Upper lobe of right lung (tissue), 1 donor: ENCODE results near the gene MYH15. TPM values are rescaled to one million over a fixed set of nuclear protein-coding genes. Genes with fewer than 3 reads are reported as not detected.

Experiments used
- ATAC-seq: fragments of 200-7000 bp; cut with Tn5 transposase; one replicate; pipeline ENCODE4 v1.9.1; 2020; ENCODE audit warnings: mild to moderate bottlenecking, moderate library complexity
- DNase-seq: peaks from one replicate; pipeline ENCODE4 v3.0.0-alpha.2; 2020
- H3K27ac ChIP-seq: fragments of 200-600 bp; one replicate; pipeline ENCODE4 v1.8.0; 2022
- H3K27me3 ChIP-seq: fragments of 200-600 bp; one replicate; pipeline ENCODE4 v1.8.0; 2022; ENCODE audit warnings: mild to moderate bottlenecking
- H3K36me3 ChIP-seq: fragments of 200-600 bp; one replicate; pipeline ENCODE4 v1.8.0; 2022
- H3K4me1 ChIP-seq: fragments of 200-600 bp; one replicate; pipeline ENCODE4 v1.8.0; 2022
- H3K4me3 ChIP-seq: fragments of 200-600 bp; one replicate; pipeline ENCODE4 v1.8.0; 2022; ENCODE audit warnings: mild to moderate bottlenecking
- H3K9me3 ChIP-seq: fragments of 200-600 bp; one replicate; pipeline ENCODE4 v1.8.0; 2022
- CTCF ChIP-seq: fragments of 200-600 bp; IDR thresholded peaks from one replicate; pipeline ENCODE4 v1.8.0; 2022; ENCODE audit warnings: antibody characterized with exemption
- intact Hi-C: fragments of 100-400 bp; cut with DNase I; formaldehyde crosslinking; loops from one replicate; pipeline ENCODE4 v1.11.0; 2022
- total RNA-seq: library from RNA; stranded (reverse); fragmentation: NEBNext Ultra II Directional; extraction: Animal tissue kit (Norgen Biotek cat#: 25700); gene quantifications from one replicate; pipeline ENCODE4 v1.2.1, GENCODE V29; 2021
- donor health status: DM: no; HTN: yes; CAD: no; lungs with severe emphysema.

The MYH15 gene
- total RNA-seq, 1 donor from 2014 or later, result 0.90 TPM

GRCh38 chr3:108461661-108462111 lies 48.7 kb downstream of the MYH15 start:
- no peak for ATAC-seq
- H3K36me3 ChIP-seq, result no peaks in the 10 kb centered on the region
- H3K27me3 ChIP-seq, result no peaks in the 10 kb centered on the region
- no peaks in the 10 kb centered on the region for H3K9me3 ChIP-seq
- no peak overlapping the region for H3K4me3 ChIP-seq
- H3K27ac ChIP-seq, result no peak overlapping the region
- no peak for TF ChIP-seq CTCF
- H3K4me1 ChIP-seq, result no peaks in the 10 kb centered on the region
- intact Hi-C loops, result no loop called here
- no peak for DNase-seq

- Histone ChIP-seq H3K36me3 (no peaks in the 10 kb centered on the region), H3K9me3 (no peaks in the 10 kb centered on the region), H3K4me3 (no peak overlapping the region), H3K27me3 (no peaks in the 10 kb centered on the region), H3K4me1 (no peaks in the 10 kb centered on the region), H3K27ac (no peak overlapping the region)
- TF ChIP-seq CTCF, result no peak
- intact Hi-C loops, result no loop called here
- DNase-seq (no peak), ATAC-seq (no peak)
These were observed 51.2 kb downstream of the MYH15 start for GRCh38 chr3:108459225-108459624.

- DNase-seq, result no peak
- Histone ChIP-seq H3K36me3 (no peaks in the 10 kb centered on the region), H3K9me3 (no peaks in the 10 kb centered on the region), H3K4me3 (no peak overlapping the region), H3K4me1 (no peaks in the 10 kb centered on the region), H3K27me3 (no peaks in the 10 kb centered on the region), H3K27ac (no peak overlapping the region)
- ATAC-seq, result no peak
- TF ChIP-seq CTCF, result no peak
- intact Hi-C loops, result no loop called here
These were observed 55.1 kb downstream of the MYH15 start for GRCh38 chr3:108455212-108455705.

- no peaks in the 10 kb centered on the region for H3K36me3 ChIP-seq
- no peak for ATAC-seq
- H3K27ac ChIP-seq, result no peak overlapping the region
- no peak for TF ChIP-seq CTCF
- H3K9me3 ChIP-seq, result no peaks in the 10 kb centered on the region
- DNase-seq, result no peak
- H3K27me3 ChIP-seq, result no peaks in the 10 kb centered on the region
- intact Hi-C loops, result no loop called here
- no peak overlapping the region for H3K4me3 ChIP-seq
- H3K4me1 ChIP-seq, result no peaks in the 10 kb centered on the region
These were observed 56.8 kb downstream of the MYH15 start for GRCh38 chr3:108453565-108453964.

- no peak overlapping the region for H3K4me3 ChIP-seq
- DNase-seq (no peak), ATAC-seq (no peak)
- H3K27me3 ChIP-seq, result no peaks in the 10 kb centered on the region
- peaks cover 16% of the 10 kb centered on the region for H3K9me3 ChIP-seq
- no peak for TF ChIP-seq CTCF
- H3K36me3 ChIP-seq, result no peaks in the 10 kb centered on the region
- intact Hi-C loops, result no loop called here
- no peaks in the 10 kb centered on the region for H3K4me1 ChIP-seq
- H3K27ac ChIP-seq, result no peak overlapping the region
These were observed 60.0 kb downstream of the MYH15 start for GRCh38 chr3:108450444-108450843.

GRCh38 chr3:108448593-108448992 lies 61.8 kb downstream of the MYH15 start:
- H3K27ac ChIP-seq, result no peak overlapping the region
- no peaks in the 10 kb centered on the region for H3K27me3 ChIP-seq
- no peak overlapping the region for H3K4me3 ChIP-seq
- no peaks in the 10 kb centered on the region for H3K4me1 ChIP-seq
- no peaks in the 10 kb centered on the region for H3K36me3 ChIP-seq
- DNase-seq (no peak), ATAC-seq (no peak)
- TF ChIP-seq CTCF, result no peak
- peaks cover 16% of the 10 kb centered on the region for H3K9me3 ChIP-seq
- intact Hi-C loops, result no loop called here
